DMS53 treated with DMSO at 0.1 percent for 48 hours (cell line): Measurements from ENCODE around the gene TRAF1.

ENCODE experiments used
- DNase-seq: peaks from one replicate; lab custom pipeline; 2025; ENCODE audit not compliant: unreplicated experiment; lab: John Stamatoyannopoulos, UW

Gene TRAF1

DNA sequence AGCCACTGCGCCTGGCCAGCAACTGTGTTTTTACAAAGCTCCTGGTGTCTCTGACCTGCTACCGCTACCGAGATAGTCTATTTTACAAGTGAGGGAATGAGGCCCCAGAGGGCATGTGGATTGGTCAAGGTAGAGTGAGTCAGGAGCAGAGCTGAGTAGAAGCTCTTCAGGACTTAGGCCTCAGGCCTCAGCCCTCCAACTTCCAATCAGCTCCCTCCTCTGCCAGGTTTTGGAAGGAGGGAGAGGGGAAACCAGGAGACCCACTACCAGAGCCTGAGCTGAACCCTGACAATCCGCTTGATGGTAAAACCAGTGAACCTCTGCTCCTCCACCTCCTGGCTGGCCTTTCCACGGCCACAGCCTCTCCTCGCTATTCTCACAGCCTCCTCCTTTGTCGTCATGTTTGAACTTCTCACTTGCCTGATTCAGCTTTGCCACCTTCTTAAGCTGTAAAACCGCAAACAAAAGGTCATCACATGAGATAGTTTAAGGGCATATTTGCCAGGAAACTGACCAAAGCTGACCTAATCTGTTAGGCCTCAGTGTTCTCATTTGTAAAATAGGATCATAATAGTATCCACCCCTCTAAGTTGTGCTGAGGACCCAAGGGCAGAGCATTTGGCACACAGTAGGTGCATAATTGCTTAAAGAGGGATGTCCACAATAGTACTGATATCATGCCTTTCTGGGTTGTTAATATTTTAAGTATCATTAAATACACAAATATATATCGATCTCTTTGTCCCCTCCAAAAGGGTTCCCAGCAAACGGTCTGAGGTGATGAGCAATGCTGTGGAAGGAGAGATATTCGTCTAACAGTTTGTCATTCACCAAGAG lies 1.7 kb downstream of the TRAF1 start:
- DNase-seq = no peak

- no peak for DNase-seq
Measured at GRCh38 chr9:120923620-120924328, 2.8 kb downstream of the TRAF1 start.

DNA sequence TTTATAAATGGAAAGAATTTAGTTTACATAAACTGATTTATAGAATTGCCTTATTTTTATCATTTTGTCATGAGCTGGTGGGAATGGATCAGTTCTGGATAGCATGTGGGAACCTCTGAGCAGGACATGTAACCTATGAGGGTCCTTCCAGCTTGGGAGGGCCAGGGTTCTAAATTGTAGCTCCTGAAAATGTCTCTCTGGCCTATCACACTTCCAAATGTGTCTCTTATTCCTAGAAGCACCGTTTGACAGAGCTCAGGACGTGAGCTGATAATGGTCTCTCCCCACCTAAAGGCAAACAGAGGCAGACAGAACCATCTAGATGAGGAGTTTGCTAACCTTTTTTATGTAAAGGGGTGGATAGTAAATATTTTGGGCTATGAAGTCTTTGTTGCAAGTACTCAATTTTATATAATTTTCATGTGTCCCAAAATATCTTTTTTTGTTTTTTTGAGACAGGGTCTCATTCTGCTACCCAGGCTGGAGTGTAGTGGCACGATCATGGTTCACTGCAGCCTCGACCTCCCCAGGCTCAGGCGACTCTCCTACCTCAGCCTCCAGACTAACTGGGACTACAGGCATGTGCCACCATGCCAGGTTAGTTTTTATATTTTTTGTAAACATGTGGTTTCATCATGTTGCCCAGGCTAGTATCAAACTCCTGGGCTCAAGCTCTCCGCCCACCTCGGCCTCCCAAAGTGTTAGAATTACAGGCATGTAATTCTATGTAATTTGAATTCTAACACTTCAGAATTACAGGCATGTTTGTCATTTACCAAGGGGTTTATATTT lies 4.0 kb downstream of the TRAF1 start:
- DNase-seq = no peak

DNA sequence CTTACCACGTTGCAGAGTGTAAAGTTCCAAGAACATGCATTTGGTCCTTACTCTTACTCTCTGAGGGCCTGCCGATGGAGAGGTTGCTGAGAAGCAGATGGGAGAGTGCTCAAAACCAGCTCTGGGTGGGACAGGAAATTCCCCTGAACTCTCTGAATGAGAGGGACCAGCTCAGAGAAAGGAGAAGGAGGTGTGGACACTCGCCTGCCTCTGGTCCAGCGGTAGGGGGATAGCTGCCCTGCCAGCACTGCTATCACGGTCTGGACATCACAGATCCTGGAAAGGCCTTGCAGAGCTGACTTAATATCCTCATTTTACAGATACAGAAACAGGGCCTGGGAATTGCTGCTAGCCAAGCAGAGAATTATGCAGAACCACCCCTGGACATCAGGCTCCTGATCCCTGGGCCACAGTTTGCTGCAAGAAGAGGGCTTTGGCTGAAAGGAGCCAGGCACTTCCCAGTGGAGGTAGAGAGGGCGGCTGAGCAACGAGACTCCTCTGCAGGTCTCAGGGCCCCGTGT lies 4.9 kb downstream of the TRAF1 start:
- DNase-seq = no peak

DNA sequence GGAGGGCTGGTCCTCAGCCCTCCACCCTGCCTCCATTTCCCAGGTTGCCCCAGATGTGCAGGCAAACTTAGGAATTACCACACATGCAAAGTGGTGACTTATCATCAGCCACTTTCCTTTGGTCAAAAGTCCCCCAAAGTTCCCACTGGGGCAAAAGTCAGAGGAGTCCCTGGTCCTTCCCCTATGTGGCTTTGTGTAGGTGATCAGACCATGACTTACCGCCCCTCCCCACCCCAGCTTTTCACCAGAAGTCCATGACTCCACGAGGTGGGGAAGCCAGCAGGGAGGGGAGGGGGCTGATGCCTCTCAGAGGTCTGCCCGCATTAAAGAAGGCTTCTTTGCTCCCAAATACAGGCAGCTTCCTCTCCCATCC lies 5.8 kb downstream of the TRAF1 start:
- DNase-seq = no peak

- DNase-seq = no peak
Measured at GRCh38 chr9:120919843-120920805, 6.5 kb downstream of the TRAF1 start.

DNA sequence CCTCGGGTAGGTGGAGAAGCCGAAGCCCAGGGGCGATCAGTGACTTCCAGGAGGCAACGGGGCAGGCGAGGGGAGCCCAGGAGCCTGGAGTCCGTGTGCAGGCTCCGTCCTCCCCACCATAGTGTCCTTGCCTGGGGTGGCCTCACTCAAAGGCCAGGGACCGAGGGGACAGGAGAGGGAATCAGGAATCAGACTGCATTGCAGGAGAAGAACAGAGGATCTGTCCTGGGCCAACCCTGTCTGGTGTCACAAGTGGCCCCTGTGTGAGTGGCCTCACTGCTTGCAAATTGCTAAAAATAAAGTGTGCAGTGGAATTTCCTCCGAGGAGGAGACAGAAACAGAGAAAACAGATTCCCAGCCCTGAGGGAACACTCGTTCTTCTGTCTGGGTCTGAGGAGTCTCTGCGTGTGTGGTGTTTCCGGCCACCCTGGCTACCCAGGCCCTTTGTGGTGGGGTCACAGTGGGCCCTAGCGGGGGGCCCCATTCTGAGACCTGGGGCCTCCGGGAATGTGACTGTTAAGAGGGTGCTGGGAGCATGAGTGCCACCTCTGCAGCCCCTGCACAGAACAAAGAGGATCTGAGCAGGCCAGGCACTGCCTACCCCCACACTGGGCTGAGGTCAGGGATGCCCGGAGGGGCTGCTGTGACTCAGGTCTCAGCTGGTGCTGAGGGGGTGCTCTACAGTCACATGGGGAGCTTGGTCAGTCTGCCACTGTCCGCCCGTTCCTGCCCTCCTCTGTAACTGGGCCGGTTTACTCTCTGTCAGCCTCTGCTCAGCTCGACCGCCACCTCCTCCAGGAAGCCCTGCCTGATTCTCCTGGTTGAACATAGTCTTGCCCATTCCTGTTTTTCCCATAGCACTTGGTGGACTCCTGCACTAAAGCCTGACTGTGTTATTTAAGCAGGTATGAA lies 7.4 kb downstream of the TRAF1 start:
- DNase-seq = no peak

DNA sequence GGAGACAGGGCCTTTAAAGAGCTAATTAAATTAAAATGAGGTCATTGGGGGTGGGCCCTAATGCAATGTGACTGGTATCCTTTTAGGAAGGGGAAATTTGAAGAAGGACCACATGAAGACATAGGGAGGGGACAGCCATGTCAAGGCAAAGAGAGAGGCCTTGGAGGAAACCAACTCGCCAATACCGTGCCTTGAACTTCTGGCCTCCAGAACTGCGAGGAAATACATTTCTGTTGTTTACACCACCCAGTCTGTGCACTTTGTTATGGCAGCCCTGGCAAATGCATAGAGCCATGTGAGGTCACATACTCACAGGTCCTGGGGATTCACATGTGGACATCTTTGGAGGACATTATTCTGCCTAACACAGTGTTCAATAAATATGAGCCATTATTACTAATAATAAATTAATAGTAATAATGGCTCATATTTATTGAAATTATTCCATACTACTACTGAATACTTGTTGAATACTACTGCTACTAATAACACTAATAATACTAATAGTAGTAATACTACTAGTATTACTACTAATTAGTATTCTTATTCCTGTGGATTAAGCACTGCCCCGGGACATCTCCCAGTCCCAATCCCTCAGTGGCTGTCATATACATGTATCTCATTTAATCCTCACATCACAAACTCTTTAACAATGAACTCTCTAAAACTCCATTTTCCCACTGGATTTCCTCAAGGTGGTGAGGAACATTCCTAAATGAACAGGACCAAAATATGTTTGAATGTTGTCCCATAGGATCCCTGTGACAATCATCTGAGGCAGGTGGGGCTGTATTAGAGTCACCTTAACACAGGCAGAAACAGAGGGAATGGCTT lies 8.4 kb downstream of the TRAF1 start:
- DNase-seq = no peak

DNA sequence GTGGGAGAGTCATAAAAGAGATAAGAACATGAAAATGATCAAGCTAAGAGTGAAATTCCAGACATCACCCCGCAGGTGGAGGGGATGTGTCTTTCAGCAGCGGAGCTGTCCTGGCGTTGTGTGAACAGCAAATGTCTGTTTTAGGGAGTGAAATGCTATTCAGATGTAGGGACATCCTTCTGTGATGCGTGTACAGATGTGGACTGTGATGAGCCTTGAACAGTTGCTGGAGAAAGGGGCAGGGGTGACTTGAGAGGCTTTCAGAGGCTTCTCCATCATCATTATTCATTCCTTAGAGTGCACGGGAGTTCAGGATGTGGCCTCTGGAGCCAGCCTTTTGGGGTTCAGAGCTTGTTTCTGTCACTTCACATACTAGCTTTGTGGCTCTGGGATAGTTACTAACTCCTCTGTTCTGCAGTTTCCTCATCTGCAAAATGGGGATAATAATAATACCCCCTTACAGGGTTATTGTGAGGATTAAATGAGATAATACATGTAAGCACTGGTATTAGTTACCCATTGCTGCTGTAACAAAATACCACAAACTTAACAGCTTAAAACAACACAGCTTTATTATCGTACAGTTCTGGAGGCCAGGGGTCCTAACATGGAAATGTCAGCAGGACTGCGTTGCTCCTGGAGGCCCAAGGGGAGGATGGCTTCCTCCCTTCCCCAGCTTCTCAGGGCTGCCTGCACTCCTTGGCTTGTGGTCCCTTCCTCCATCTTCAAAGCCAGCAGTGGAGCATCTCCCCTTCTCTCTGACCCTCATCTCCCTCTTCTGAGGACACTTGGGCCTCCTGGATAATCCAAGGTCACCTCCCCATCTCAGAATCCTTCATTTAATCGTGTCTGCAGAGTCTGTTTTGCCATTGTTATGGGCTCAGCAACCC lies 9.4 kb downstream of the TRAF1 start:
- no peak for DNase-seq

DNA sequence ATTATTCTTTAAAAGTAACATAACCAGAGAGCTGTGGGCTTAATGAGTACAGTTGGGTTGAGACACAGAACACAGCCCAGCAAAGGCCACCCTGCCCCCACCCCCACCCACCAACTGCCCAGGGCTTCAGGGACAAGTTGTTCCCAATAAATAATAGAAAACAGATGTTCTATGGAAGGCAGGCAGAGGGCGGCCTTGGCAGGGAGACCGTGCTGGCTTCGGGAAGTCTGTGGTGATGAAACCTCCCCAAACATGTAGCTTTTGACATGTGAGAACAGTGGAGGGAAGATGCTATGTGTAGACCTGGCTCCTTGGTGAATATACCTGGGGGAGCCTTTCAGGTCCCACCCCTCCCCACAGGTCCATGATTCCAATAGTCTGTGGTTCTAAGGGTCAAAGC lies 10.0 kb downstream of the TRAF1 start:
- DNase-seq = no peak

DNA sequence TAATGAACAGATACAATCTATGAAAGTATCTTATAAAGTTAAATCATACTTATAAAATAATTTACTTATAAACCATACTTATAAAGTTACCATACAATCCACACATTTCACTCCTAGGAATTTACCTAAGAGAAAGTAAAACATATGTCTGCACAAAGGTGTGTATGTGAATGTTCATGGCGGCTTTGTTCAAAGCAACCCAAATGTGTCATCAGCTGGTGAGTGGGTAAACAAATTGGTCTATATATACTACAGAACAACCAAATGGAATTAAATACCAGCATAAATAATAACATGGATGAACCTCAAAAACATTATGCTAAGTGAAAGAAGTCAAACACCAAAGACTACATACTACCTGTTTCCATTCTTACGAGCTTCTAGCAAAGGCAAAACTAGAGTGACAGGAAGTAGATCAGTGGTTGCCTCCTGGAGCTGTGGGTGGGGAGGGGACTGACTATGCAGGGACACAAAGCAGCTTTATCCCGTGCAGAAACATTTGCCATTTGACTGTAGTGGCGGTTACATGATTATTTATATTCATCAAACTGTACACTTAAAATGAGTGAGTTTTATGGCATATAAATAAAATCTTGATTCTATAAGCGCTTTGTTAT lies 10.6 kb downstream of the TRAF1 start:
- no peak for DNase-seq

DNA sequence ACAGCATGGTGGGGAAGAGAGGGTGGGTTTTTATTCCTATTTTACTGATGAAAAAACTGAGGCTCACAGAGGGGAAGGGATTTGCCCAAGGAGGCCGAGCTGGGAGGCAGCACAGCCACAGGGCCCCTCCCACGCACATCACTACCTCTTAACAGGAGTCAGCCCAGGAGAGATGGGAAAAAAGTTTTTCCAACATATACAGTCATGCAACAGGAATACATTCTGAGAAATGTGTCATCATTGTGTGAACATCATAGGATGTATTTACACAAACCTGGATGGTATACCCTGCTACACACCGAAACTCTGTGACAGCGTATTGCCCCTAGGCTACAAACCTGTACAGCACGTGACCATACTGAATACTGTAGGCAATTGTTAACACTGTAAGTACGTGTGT lies 11.6 kb downstream of the TRAF1 start:
- no peak for DNase-seq

- DNase-seq = no peak
Measured at GRCh38 chr9:120914396-120914795, 12.2 kb downstream of the TRAF1 start.

- no peak for DNase-seq
Measured at GRCh38 chr9:120913647-120914264, 12.8 kb downstream of the TRAF1 start.

DNA sequence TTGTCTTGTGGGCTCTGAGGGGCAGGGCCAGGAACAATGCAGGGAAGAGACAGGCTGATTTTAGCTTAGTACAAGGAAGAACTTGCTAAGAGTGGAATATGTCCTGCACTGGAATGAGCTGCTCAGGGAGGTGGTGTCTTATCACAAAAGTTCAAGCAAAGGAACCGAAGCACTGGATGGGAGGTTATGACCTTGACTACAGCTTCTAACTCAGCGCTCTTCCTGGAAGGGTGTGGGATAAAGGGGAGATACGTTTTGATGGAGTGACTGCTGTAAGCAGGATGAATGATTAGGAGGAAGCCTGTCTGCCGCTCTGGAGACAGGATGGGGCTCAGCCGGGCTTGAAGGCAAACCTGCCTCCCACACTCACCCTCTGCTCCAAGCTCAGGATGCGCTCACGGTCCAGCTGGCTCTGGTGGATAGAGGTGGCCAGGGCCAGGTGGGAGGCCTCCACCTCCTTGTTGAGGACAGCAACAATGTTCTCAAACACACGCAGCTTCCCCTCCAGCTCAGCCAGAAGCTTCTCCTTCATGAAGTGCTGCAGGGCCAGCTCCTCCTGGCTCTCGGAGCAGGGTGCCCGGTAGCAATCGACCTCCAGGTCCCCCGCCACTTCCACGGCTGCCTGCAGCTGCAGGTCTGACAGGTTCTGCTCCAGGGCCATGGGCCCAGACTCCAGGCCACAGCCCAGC lies 13.5 kb downstream of the TRAF1 start:
- DNase-seq = no peak

DNA sequence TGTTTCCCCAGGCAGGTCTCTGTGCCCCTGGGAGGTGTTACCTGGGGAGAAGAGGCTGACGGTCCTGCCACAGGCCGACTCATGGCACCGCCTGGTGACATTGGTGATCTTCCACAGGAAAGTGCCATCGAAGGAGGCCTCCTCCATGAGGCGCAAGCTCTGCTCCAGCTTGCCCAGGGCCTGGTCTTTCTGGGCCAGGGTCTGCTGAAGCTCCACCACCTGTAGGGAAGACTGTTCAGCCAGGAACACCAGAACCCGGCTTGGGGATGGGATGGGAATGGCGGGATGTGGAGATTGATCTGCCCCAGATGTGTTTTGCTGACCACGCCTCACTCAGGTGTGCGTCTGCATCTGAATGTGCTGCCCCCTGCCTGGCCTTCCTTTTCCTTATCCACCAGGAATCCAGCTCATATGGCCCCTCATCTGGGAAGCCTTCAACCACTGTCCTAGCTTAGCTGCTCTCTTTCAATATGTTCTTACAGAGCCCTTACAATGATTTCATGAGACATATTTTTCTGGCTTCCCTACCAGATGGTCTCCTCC lies 15.2 kb downstream of the TRAF1 start:
- DNase-seq = no peak
